ENCODE data around the gene CYB5A.

DNA sequence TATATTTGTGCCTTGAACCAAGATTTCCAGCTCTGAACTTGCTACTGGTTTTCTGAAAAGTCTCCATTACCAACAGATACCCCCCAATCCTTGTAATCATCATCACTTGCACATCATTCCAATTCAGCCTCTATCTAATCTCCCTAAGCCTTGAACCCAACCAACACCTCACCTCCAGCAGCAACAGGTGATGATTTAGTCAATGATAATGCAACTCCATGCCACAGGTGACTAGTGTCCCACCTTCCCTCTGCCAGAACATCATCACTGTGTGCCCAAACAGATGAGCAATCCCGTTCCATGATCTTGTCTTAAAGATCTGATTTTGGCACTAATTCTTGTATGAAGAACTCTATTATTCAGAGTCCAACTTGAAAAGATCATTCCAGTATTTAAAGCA, 75.9 kb downstream of the CYB5A start:
- TF ChIP-seq JUND (IDR thresholded peaks at IDR 0.05): no peak
- TF ChIP-seq CTCF (IDR thresholded peaks at IDR 0.05): no peak
- no peak for TF ChIP-seq ELF1 (IDR thresholded peaks at IDR 0.05)
- no peak for TF ChIP-seq POLR2AphosphoS5 (IDR thresholded peaks at IDR 0.05; ENCODE audit: low read depth, low read length)
- TF ChIP-seq, protein P1, sequence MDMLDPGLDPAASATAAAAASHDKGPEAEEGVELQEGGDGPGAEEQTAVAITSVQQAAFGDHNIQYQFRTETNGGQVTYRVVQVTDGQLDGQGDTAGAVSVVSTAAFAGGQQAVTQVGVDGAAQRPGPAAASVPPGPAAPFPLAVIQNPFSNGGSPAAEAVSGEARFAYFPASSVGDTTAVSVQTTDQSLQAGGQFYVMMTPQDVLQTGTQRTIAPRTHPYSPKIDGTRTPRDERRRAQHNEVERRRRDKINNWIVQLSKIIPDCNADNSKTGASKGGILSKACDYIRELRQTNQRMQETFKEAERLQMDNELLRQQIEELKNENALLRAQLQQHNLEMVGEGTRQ (IDR thresholded peaks at IDR 0.05; ENCODE audit: borderline replicate concordance, low read depth, low read length): no peak
- TF ChIP-seq MXI1 (IDR thresholded peaks at IDR 0.05; ENCODE audit: low read depth, low read length): no peak
- TF ChIP-seq EP300 (IDR thresholded peaks at IDR 0.05; ENCODE audit: borderline replicate concordance in 1 of 2, low read depth in 1 of 2, low read length in 1 of 2): no peak
- TF ChIP-seq CHD2 (IDR thresholded peaks at IDR 0.05; ENCODE audit: low read length, partially characterized antibody): no peak
- no peak for TF ChIP-seq REST (IDR thresholded peaks at IDR 0.05; ENCODE audit: low read depth, low read length)
- no peak for TF ChIP-seq RFX5 (IDR thresholded peaks at IDR 0.05; ENCODE audit: low read length)
